Colonic mucosa (tissue), 4 donors: ENCODE measurements around the gene HOXA10. TPM values are rescaled to one million over a fixed set of nuclear protein-coding genes. Genes with fewer than 3 reads are reported as not detected.
A peak's percentile ranks its signal among the peaks of the same experiment; 100 is the strongest.

Source experiments
- DNase-seq: peaks from one replicate; pipeline ENCODE4 v3.0.0-alpha.2; 2020
- H3K27ac ChIP-seq: fragments of 200-600 bp; one replicate; pipeline ENCODE4 v1.8.0; 2021
- H3K27me3 ChIP-seq: fragments of 200-600 bp; one replicate; pipeline ENCODE4 v1.8.0; 2021
- H3K36me3 ChIP-seq: fragments of 200-600 bp; one replicate; pipeline ENCODE4 v1.8.0; 2021
- H3K4me1 ChIP-seq: fragments of 200-600 bp; one replicate; pipeline ENCODE4 v1.8.0; 2021; ENCODE audit warnings: mild to moderate bottlenecking
- H3K4me3 ChIP-seq: fragments of 200-600 bp; one replicate; pipeline ENCODE4 v1.8.0; 2021
- H3K9ac ChIP-seq, 2 donors: one replicate each; pipeline ENCODE4 v1.7.0; 2013; ENCODE audit warnings: control low read depth in 2 of 2, low read depth in 2 of 2, low read length in 2 of 2
- H3K9me3 ChIP-seq: fragments of 200-600 bp; one replicate; pipeline ENCODE4 v1.8.0; 2021
- intact Hi-C: fragments of 100-400 bp; cut with DNase I; formaldehyde crosslinking; loops from one replicate; pipeline ENCODE4 v1.14.1; 2022
- total RNA-seq, 2 donors: library from RNA; stranded (reverse); fragmentation: NEBNext Ultra II Directional in 1 of 2; extraction: Animal tissue kit (Norgen Biotek cat#: 25700) in 1 of 2; gene quantifications; one replicate each; pipeline ENCODE4 v1.2.1, GENCODE V29; 2021
- TF ChIP-seq, protein P1 (sequence below): fragments of 200-600 bp; IDR thresholded peaks from one replicate; pipeline ENCODE4 v1.8.0; 2022; ENCODE audit warnings: antibody characterized with exemption, mild to moderate bottlenecking
- donor health status: healthy.
- donor health status: DM: no; HTN: no; CAD: no.
- donor health status: DM: no; HTN: no; CAD: no.

Gene HOXA10
- total RNA-seq, 2 donors from 2014 or later: 25.4 to 26.0 TPM

- intact Hi-C loops: no loop called here
- no peak for DNase-seq
- Histone ChIP-seq H3K9me3 (no peaks in the 10 kb centered on the region), H3K9ac (peak overlapping the region; percentile 47 to 76), H3K27me3 (peaks cover 8% of the 10 kb centered on the region), H3K4me3 (no peak overlapping the region), H3K27ac (peak overlapping the region; percentile 60), H3K36me3 (no peaks in the 10 kb centered on the region), H3K4me1 (peaks cover 13% of the 10 kb centered on the region)
- TF ChIP-seq, protein P1, sequence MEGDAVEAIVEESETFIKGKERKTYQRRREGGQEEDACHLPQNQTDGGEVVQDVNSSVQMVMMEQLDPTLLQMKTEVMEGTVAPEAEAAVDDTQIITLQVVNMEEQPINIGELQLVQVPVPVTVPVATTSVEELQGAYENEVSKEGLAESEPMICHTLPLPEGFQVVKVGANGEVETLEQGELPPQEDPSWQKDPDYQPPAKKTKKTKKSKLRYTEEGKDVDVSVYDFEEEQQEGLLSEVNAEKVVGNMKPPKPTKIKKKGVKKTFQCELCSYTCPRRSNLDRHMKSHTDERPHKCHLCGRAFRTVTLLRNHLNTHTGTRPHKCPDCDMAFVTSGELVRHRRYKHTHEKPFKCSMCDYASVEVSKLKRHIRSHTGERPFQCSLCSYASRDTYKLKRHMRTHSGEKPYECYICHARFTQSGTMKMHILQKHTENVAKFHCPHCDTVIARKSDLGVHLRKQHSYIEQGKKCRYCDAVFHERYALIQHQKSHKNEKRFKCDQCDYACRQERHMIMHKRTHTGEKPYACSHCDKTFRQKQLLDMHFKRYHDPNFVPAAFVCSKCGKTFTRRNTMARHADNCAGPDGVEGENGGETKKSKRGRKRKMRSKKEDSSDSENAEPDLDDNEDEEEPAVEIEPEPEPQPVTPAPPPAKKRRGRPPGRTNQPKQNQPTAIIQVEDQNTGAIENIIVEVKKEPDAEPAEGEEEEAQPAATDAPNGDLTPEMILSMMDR: no peak
Measured at GRCh38 chr7:27211084-27211446, 36.9 kb upstream of the HOXA10 start.

DNA sequence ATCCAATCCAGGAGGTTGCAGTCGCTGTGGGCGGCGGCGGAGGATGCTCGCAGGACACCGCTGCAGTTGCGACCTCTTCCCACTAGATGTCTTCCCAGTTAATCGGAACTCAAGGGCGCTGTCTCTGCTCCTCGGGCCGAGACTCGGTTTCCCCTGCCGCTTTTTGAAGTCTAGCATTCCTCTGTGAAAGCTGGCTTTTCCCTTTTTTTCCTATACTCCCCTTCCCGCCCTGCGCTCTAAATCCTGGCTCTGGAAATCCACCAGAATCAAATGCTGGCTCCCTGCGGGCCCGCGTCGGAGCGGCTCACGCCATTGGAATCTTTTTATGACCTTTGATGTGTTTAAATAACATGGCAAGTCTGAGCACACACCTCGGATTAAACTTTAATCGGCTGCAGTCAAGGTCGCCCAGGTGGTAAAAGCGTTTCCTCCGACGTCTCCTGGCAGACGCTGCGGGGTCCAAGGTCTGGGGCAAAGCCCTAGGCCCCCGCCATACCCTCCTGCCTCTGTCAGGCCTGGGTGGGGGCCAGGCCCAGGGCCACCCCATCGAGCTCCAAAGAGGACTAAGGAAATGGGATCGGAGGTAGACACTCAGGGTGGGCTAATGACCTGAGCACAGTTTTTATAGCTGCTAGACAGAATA is 36.4 kb upstream of the HOXA10 start:
- Histone ChIP-seq H3K9ac (peak overlapping the region in 1 of 2 donors; percentile 76), H3K27ac (peak overlapping the region; percentile 60), H3K4me3 (peak overlapping the region; percentile 4), H3K9me3 (no peaks in the 10 kb centered on the region), H3K4me1 (peaks cover 13% of the 10 kb centered on the region), H3K27me3 (peaks cover 8% of the 10 kb centered on the region), H3K36me3 (no peaks in the 10 kb centered on the region)
- TF ChIP-seq, protein P1: peak; percentile 79
- intact Hi-C loops: no loop called here
- DNase-seq: peak; percentile 90

DNA sequence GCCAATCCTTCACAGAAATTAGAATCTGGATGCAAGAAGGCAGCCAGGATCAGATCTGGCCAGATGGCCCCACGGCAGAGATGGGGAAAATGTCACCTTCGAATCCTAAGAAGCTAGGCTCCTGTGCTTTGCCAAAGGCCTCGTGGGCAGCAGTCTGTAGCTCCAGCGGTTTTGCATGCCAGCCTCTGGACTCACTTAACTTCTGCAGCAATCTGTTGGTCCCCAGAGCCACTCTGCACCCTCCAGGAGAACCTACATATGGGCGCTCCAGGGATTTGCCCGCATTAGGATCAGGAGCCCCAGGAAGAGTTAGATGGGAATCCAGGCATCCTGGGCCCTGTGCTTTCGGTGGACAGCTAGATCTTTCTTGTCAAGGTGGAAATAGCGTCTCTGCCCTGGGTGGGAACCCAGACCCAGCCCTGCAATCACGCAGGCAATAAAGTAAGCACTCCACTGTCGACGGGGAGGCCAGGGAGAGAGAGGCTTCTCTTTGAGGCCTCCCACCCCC is 35.9 kb upstream of the HOXA10 start:
- TF ChIP-seq, protein P1: no peak
- Histone ChIP-seq H3K9ac (peak overlapping the region in 1 of 2 donors; percentile 76), H3K27ac (peak overlapping the region; percentile 60), H3K9me3 (no peaks in the 10 kb centered on the region), H3K4me3 (no peak overlapping the region), H3K4me1 (peaks cover 13% of the 10 kb centered on the region), H3K27me3 (peaks cover 8% of the 10 kb centered on the region), H3K36me3 (no peaks in the 10 kb centered on the region)
- intact Hi-C loops: no loop called here
- no peak for DNase-seq

DNA sequence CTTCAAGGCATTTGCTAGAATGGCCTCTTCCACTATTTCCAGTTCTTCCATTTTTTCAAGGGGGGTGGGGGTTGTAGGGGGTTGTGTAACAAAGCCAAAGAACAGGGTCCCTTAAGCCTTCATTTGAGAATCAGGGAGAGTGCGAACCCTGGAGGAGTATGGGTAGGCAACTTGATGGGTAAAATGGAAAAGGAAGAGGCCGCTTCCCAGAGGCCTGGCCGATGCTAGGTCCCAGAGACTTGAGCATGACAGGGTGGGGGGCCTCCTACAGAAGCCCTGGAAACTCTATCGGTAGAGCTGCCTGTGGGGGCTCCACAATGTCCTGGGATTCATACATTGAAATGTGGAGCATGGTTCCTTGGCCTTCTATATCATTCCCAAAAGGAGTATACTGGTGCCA is 34.9 kb upstream of the HOXA10 start:
- H3K27ac ChIP-seq: no peak overlapping the region
- H3K27me3 ChIP-seq: peaks cover 8% of the 10 kb centered on the region
- TF ChIP-seq, protein P1: no peak
- intact Hi-C loops: no loop called here
- H3K4me3 ChIP-seq: no peak overlapping the region
- no peak for DNase-seq
- no peaks in the 10 kb centered on the region for H3K36me3 ChIP-seq
- no peaks in the 10 kb centered on the region for H3K9me3 ChIP-seq
- peaks cover 13% of the 10 kb centered on the region for H3K4me1 ChIP-seq
- H3K9ac ChIP-seq: peak overlapping the region in 1 of 2 donors; percentile 61

GRCh38 chr7:27207348-27207985 is 33.3 kb upstream of the HOXA10 start:
- H3K9ac ChIP-seq: peak overlapping the region in 1 of 2 donors; percentile 93
- H3K4me3 ChIP-seq: no peak overlapping the region
- H3K27me3 ChIP-seq: peaks cover 4% of the 10 kb centered on the region
- H3K9me3 ChIP-seq: no peaks in the 10 kb centered on the region
- intact Hi-C loops: no loop called here
- H3K4me1 ChIP-seq: peaks cover 9% of the 10 kb centered on the region
- TF ChIP-seq, protein P1: no peak
- DNase-seq: peak; percentile 41
- H3K27ac ChIP-seq: no peak overlapping the region
- no peaks in the 10 kb centered on the region for H3K36me3 ChIP-seq
